GM19043 (cell line): ENCODE measurements around the gene CDHR4.

ENCODE experiments used
- ATAC-seq: cut with Tn5 transposase; IDR thresholded peaks from one replicate; pipeline ENCODE4 v1.9.1; 2021; ENCODE audit warnings: low read depth; ENCODE audit not compliant: unreplicated experiment

The CDHR4 gene

GRCh38 chr3:49745986-49746385 lies 53.7 kb downstream of the CDHR4 start:
- ATAC-seq, result no peak
